ENCODE results near the gene CCDC78.
"Not testable (repeated sequence)": the region's sequence is repeated elsewhere in the genome, so short reads cannot be mapped to it uniquely, and the experiment has no call there.

The CCDC78 gene

GRCh38 chr16:756428-756827 lies 30.2 kb upstream of the CCDC78 start:
- DNase-seq, result no peak
- no peak overlapping the region for H3K4me3 ChIP-seq (ENCODE audit: low read depth, low read length)
- H3K27ac ChIP-seq, result no peak overlapping the region
- no peak for TF ChIP-seq CTCF (IDR thresholded peaks at IDR 0.05; ENCODE audit: low read depth, low read length, missing control alignments)
- H3K27me3 ChIP-seq (replicated peaks), result peaks cover 4% of the 10 kb centered on the region
- H3K36me3 ChIP-seq (replicated peaks), result no peaks in the 10 kb centered on the region
- in situ Hi-C loops (cut with HindIII; ENCODE audit: low pct_ligation_motif_present, low sequenced_read_pairs), result no loop called here

- Histone ChIP-seq H3K36me3 (replicated peaks) (no peaks in the 10 kb centered on the region), H3K27ac (no peak overlapping the region), H3K4me3 (ENCODE audit: low read depth, low read length) (no peak overlapping the region), H3K27me3 (replicated peaks) (peaks cover 4% of the 10 kb centered on the region)
- in situ Hi-C loops (cut with HindIII; ENCODE audit: low pct_ligation_motif_present, low sequenced_read_pairs), result no loop called here
- TF ChIP-seq CTCF (IDR thresholded peaks at IDR 0.05; ENCODE audit: low read depth, low read length, missing control alignments), result no peak
- no peak for DNase-seq
These were observed 28.4 kb upstream of the CCDC78 start for GRCh38 chr16:754656-755055.

DNA sequence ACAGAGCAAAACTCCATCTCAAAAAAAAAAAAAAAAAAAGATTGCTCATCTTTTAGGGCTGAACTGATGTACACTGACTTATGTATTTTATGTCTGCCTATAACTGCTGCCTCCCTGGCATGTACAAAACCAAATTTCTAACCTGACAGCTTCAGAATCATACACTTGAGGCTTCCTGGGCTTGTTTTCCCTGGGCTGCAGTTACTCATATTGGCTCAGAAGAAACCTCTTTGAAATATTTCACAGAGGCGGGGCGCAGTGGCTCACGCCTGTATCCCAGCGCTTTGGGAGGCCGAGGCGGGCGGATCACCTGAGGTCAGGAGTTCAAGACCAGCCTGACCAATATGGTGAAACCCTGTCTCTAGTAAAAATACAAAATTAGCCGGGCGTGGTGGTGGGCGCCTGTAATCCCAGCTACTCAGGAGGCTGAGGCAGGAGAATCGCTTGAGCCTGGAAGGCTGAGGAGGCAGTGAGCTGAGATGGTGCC lies 27.9 kb upstream of the CCDC78 start:
- H3K36me3 ChIP-seq (replicated peaks); in situ Hi-C loops (cut with HindIII; ENCODE audit: low pct_ligation_motif_present, low sequenced_read_pairs): not testable (repeated sequence)

DNA sequence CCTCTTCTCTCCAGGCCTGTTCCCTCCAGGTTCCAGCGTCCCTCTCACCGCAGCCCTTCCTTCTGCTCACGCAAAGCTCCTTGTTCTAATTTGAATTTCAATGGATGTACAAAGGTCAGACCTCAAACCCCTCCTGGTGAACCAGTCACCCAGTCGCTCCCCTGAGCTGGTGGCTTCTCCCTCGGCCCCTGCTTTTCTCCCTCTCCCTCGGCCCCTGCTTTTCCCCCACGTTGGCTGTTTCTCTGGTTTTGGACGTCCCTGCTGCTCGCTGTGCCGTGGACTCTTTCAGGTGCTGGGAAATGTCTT lies 25.7 kb upstream of the CCDC78 start:
- in situ Hi-C loops (cut with HindIII; ENCODE audit: low pct_ligation_motif_present, low sequenced_read_pairs), result no loop called here

More for the DNA sequence above, 27.9 kb upstream of the CCDC78 start:
- not testable (repeated sequence) for H3K4me3 ChIP-seq (ENCODE audit: low read depth, low read length); H3K27ac ChIP-seq; H3K27me3 ChIP-seq (replicated peaks); DNase-seq

DNA sequence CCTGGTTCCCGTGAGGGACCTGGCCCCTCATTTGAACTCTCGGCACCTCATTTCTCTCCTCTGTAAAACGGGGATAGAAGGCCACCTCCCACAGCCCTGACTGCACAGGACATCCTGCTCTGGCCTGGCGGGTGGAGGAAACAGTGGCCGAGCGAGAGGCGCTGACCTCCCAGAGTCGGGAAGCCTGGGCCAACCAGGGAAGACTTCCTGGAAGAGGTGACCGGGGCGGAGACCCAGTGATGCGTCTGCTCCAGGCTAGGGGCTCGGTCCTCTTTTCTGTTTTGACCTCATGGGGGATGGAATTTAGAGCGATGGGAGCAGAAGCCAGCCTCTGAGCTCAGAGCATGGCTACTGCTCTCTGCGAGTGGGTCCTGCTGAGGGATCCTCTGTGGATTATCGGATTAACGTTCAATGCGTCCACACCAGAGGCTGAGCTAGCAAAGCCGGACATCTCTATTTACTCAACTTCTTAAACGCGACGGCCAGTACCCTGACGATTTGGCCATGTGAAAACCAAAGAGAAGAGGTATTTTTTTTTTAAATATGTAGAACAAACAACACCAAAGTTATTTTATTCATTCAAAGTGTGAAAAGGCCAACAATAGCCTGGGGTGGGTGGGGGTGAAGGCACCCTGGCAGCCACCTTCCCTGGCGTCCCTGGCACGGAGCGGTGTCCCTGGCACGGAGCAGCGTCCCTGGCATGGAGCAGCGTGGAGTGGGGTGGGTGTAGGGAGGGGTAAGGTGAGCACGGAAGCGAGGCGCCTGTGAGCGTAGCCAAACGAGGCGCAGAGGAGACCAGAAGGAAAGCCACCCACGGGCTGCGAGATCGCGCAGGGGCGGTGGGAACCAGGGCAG lies 25.1 kb upstream of the CCDC78 start:
- in situ Hi-C loops (cut with HindIII; ENCODE audit: low pct_ligation_motif_present, low sequenced_read_pairs), result no loop called here
- TF ChIP-seq CTCF (IDR thresholded peaks at IDR 0.05; ENCODE audit: low read depth, low read length, missing control alignments), result no peak
- no peak for DNase-seq

More for the DNA sequence above, 25.7 kb upstream of the CCDC78 start:
- Histone ChIP-seq H3K27me3 (replicated peaks) (peaks cover 4% of the 10 kb centered on the region), H3K4me3 (ENCODE audit: low read depth, low read length) (no peak overlapping the region), H3K27ac (no peak overlapping the region), H3K36me3 (replicated peaks) (no peaks in the 10 kb centered on the region)
- no peak for DNase-seq
- TF ChIP-seq CTCF (IDR thresholded peaks at IDR 0.05; ENCODE audit: low read depth, low read length, missing control alignments), result no peak

GRCh38 chr16:750485-750884 lies 24.2 kb upstream of the CCDC78 start:
- DNase-seq, result no peak
- no peaks in the 10 kb centered on the region for H3K36me3 ChIP-seq (replicated peaks)
- H3K27me3 ChIP-seq (replicated peaks), result peaks cover 4% of the 10 kb centered on the region
- no peak overlapping the region for H3K4me3 ChIP-seq (ENCODE audit: low read depth, low read length)
- no peak for TF ChIP-seq CTCF (IDR thresholded peaks at IDR 0.05; ENCODE audit: low read depth, low read length, missing control alignments)
- H3K27ac ChIP-seq, result no peak overlapping the region
- in situ Hi-C loops (cut with HindIII; ENCODE audit: low pct_ligation_motif_present, low sequenced_read_pairs), result no loop called here

More for the DNA sequence above, 25.1 kb upstream of the CCDC78 start:
- H3K27ac ChIP-seq, result no peak overlapping the region
- no peak overlapping the region for H3K4me3 ChIP-seq (ENCODE audit: low read depth, low read length)
- H3K27me3 ChIP-seq (replicated peaks), result peaks cover 4% of the 10 kb centered on the region
- no peaks in the 10 kb centered on the region for H3K36me3 ChIP-seq (replicated peaks)

All from brain microvascular endothelial cell (primary cell).